GM21529 (cell line): ENCODE data around the gene RBFOX1.

Experiments used
- ATAC-seq: cut with Tn5 transposase; IDR thresholded peaks from one replicate; pipeline ENCODE4 v1.9.1; 2021; ENCODE audit not compliant: unreplicated experiment

RBFOX1 gene

GRCh38 chr16:7651803-7652570, 319.3 kb downstream of the RBFOX1 start:
- no peak for ATAC-seq

DNA sequence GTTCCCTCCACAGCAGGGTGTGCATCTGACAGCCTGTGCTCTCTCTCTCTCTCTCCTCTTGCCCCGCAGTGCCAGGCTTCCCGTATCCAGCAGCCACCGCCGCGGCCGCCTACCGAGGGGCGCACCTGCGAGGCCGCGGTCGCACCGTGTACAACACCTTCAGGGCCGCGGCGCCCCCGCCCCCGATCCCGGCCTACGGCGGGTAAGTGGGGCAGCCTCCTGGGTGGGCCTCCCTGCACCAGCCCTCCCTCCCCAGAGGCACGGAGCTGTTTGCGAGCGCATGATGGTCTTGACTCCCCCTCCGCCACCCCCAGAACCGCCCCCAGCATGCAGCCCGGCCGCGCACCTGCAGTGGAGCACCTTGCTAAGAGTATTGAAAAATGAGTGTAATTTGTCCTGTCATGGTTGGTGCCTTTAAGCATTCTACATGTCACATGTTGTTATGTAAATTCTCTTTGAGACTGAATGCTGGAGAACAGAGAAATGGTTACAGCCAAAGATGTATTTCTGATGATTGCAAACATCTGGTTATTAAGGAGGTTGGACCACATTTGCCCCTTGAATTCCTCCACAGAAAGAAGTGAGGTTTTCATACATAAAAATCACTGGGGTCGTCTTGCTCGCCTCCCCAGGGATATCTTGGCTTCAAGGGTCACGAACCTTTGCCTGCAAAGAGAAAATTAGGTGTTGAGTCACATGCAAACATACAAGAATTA, 321.3 kb downstream of the RBFOX1 start:
- no peak for ATAC-seq

DNA sequence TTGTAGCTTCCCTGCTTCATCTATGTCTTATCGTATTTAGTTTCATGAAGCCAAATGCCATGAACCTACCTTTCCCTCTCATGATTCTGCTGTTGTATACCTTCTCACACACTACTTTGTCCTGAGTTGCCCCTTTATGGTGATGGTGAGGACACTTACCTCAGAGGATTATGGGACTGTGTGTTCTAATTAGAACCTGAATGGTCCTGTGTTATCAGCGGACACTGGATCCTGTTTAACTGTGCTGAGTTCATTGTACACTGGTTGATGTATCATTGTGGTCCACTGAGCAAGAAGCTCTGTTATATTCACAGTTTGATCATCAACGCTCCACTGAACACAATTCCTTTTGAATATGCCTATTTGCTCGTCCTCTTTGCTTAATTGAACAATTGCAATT, 343.0 kb downstream of the RBFOX1 start:
- no peak for ATAC-seq

- ATAC-seq = no peak
These were observed 347.7 kb downstream of the RBFOX1 start for GRCh38 chr16:7680296-7680695.

GRCh38 chr16:7688811-7689210, 356.2 kb downstream of the RBFOX1 start:
- ATAC-seq = no peak

GRCh38 chr16:7689234-7689633, 356.6 kb downstream of the RBFOX1 start:
- ATAC-seq = no peak

- no peak for ATAC-seq
These were observed 358.9 kb downstream of the RBFOX1 start for GRCh38 chr16:7691533-7691932.

DNA sequence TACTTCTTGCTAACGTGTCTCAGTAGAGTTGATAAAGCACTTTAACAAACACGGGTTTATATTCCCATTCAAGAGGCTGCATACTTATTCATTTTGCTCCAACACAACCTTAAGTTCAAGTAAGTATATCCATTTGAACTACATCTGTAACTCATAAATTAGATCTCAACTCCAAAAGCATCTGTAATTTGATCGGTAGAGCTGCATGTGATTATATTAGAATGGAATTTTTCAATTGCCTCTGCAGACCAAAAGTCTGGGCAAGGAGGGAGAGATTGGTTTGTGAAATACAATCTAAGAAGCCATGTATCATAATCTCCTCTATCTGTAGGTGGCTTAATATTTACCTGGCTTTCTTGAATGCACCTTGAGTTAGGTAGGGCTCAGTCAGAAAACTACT, 371.0 kb downstream of the RBFOX1 start:
- no peak for ATAC-seq

- no peak for ATAC-seq
These were observed 373.2 kb downstream of the RBFOX1 start for GRCh38 chr16:7705885-7706284.

DNA sequence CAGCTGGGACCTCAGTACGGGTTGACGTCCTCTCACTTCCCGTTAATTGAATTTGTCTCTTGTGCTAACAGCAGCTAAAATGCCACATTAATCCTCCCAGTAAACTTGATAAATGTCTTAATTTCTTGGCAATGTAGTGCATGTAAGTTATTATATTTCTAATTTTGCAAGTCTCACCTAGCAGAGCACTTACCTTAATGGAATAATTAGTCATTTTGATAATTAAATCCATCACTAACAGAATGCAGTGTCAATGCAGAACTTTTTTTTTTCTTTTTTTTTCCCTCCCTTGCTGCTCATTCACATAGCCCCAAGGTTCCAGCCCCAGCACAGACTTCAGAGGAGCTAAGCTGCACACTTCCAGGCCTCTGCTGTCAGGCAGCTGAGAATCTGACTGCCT, 376.5 kb downstream of the RBFOX1 start:
- no peak for ATAC-seq

DNA sequence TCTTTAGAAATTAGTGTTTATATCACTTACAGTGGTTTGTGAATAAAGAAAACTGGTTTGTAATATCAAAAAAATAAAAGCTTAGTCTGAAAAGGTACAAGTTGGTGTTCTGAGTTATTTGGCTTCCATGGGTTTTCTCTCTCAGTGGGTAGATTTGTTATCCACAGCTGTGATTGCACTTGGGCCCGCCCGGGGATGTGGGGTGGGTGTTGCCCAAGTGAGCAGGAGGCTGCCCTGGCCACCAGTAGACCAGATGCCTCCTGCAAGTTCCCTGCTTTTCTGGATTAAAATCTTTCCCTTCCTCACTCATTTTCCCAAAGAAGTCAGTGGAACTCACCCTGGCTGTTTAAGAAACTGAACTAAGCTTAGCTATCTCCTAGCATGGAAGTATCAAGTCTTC, 380.6 kb downstream of the RBFOX1 start:
- ATAC-seq = no peak

DNA sequence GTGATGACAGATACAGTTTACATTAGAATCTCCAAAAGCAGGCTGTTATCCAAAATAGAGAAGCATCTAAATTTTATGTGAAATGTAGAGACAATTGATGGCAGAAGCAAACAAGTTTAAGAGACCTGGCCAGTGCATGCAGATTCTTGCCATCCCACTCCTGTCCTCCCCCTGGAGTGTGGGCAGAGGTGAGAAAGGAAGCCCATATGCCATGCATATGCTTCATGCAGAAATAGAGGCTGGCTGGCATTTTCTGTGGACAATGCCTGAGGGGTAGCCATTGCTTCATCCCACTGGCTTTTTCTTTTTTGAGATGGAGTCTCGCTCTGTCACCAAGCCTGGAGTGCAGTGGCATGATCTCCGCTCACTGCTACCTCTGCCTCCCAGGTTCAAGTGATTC, 382.1 kb downstream of the RBFOX1 start:
- ATAC-seq = no peak

DNA sequence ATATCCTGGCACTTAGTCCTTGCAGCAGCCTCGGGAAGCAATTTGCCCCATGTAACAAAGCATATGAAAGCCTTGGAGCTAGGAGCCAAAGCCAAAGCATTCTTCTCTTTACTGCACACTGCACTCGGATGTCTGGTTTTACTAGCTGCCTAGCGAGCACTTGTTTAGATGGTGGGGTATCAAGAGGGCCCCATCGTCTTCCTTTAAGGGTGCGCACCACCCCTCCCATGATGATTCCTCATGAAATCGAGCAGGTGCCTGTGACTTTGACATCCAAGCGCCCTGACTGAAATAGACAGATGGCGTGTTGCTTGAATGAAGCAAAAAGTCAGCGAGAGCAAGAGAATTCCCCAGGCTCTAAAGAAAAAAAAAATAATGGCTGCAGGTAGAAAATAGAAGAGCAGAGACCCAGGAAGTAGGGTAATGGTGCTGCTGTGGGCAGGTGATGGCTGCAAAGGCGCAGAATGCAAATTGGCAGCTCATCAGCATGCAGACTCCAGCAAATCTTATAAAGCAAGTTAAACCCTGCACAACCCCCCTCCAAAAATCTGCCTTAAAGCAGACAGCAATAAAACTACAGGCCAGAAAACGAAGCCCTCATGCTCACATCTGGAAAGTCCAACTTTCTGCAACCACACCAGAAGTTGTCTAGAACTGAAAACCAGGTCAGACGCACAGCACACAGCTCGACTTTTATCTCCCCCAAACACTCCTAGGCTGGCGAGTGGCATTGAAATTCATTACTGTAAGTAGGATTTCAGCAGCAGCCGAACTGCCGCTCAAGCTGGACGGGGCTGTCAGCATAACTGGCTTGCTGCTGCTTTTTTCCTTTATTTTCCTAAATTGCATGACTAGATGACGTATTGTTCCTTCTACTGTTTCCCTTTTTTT, 384.3 kb downstream of the RBFOX1 start:
- no peak for ATAC-seq

DNA sequence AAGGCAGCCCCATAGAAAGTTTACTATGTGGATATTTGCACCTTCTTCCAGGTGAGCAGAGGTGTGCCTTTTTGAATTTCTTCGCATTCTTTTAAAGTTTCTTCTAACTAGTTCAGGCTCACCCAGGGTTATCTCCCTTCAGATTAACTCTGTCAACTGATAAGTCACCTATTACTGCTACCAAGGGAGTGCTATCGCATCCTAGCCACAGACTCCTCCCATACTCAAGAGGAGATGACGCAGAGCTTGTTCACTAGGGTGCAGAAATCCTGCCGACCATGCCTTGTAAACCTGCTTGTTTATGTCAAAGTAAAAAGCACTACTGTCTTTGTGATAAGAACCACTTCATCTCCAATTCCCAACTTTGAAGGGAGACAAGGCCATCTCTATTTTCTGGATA, 390.1 kb downstream of the RBFOX1 start:
- no peak for ATAC-seq

DNA sequence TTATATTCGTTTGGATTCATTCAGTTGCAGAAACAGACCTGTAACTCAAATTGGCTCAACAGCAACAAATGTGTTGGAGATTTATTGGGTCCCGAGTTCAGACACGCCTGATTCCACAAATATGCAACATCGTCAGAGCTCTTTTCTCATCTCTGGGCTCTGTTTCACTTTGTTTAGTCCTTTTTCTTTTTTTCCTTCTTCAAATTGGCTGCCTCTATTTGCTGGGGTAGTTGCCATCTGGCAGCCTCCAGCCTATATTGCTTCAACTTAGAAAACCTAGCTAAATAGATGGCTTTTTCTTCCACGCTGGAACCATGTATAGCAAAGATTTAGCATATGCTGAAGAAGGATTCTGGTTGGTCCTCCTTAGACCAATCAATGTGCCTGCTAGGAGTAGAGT, 398.5 kb downstream of the RBFOX1 start:
- no peak for ATAC-seq

- ATAC-seq = no peak
These were observed 403.6 kb downstream of the RBFOX1 start for GRCh38 chr16:7736138-7736665.

- no peak for ATAC-seq
These were observed 410.0 kb downstream of the RBFOX1 start for GRCh38 chr16:7742626-7743025.

DNA sequence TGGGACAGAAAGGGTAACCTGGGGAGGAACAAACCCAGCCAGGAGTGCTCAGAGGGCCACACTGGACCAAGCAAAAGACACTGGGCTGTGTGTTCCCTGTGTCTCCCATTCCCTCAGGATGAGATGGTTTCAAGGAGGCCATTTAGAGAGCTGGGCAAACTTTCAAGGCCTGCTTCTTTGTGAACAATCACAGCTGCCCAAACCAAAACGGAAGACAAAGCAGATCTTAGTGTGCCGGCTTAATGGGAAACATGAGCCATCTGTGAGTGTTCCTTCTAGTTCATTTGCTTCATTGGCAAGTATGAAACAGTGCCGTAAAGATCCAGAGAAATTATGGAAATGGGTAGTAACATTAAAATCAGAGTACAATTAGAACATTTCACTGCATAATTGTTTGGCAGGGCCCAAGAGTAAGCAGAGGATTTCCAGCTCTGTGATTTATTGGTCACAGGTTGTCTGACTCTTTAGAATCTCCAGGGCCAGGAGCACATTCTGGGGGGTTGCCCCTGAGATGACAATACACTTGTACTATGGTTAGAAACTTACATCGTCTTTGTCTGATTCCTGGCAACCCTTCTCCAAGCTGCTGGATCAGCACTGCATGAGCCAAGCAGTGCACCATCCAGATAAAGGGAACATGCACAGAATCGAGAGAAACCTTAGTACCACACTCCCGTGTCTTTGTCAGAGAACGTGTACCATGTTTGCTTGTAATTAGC, 412.1 kb downstream of the RBFOX1 start:
- no peak for ATAC-seq

DNA sequence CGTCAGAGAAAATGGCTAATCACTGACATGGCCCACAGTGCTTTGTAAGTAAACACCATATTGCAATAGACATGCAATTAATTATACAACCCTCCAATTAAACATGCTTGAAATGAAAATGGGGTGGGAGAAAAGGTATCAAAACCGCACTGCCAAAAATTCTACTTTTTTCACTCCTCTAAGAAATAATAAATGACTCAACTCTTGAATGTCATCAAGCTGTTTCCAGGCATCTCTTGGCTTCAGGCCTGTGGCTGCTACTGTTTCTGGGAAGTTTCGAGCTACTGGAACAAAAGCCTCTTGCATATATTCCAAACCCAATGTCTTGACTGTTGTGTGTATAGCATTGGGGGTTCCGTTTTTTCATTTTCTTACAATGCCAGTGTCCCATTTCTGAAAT, 412.6 kb downstream of the RBFOX1 start:
- ATAC-seq = no peak

- ATAC-seq = no peak
These were observed 414.3 kb downstream of the RBFOX1 start for GRCh38 chr16:7746941-7747340.

- ATAC-seq = no peak
These were observed 415.9 kb downstream of the RBFOX1 start for GRCh38 chr16:7748522-7748921.
